Central memory CD8-positive, alpha-beta T cell (primary cell): Measurements from ENCODE around the gene UTF1.
A peak's percentile ranks its signal among the peaks of the same experiment; 100 is the strongest.

Experiments
- ATAC-seq: fragments of 150-1000 bp; cut with Tn5 transposase; replicated peaks from 2 replicates; pipeline ENCODE4 v1.10.0; 2022; ENCODE audit warnings: mild to moderate bottlenecking, moderate FRiP score, moderate number of reproducible peaks; ENCODE audit not compliant: poor library complexity, severe bottlenecking; ENCODE audit errors: extremely low read depth
- DNase-seq, 2 donors: peaks; one replicate each; pipeline ENCODE4 v3.0.0; 2021; ENCODE audit warnings: low spot score in 2 of 2
- H3K27ac Mint-ChIP-seq: one replicate; pipeline ENCODE4 v1.8.0; 2022; ENCODE audit warnings: low read depth, mild to moderate bottlenecking, moderate library complexity, mixed read lengths
- H3K27me3 Mint-ChIP-seq: one replicate; pipeline ENCODE4 v1.8.0; 2022; ENCODE audit warnings: mixed read lengths
- H3K36me3 Mint-ChIP-seq: one replicate; pipeline ENCODE4 v1.8.0; 2022; ENCODE audit warnings: mild to moderate bottlenecking, moderate library complexity, mixed read lengths; ENCODE audit not compliant: insufficient read depth
- H3K4me1 Mint-ChIP-seq: one replicate; pipeline ENCODE4 v1.8.0; 2022; ENCODE audit warnings: mixed read lengths
- H3K4me3 Mint-ChIP-seq: one replicate; pipeline ENCODE4 v1.8.0; 2022; ENCODE audit warnings: mild to moderate bottlenecking, moderate library complexity, mixed read lengths
- H3K9me3 Mint-ChIP-seq: one replicate; pipeline ENCODE4 v1.8.0; 2022; ENCODE audit warnings: mixed read lengths

The UTF1 gene

GRCh38 chr10:133253361-133253955 is 23.4 kb downstream of the UTF1 start:
- Mint-ChIP-seq H3K36me3 (no peaks in the 10 kb centered on the region), H3K27me3 (no peaks in the 10 kb centered on the region), H3K27ac (no peak overlapping the region), H3K4me3 (no peak overlapping the region), H3K9me3 (no peaks in the 10 kb centered on the region), H3K4me1 (peaks cover 11% of the 10 kb centered on the region)
- DNase-seq (no peak), ATAC-seq (no peak)

GRCh38 chr10:133254421-133255120 is 24.6 kb downstream of the UTF1 start:
- H3K27ac Mint-ChIP-seq = no peak overlapping the region
- no peaks in the 10 kb centered on the region for H3K9me3 Mint-ChIP-seq
- no peak for ATAC-seq
- no peaks in the 10 kb centered on the region for H3K27me3 Mint-ChIP-seq
- no peak for DNase-seq
- H3K4me1 Mint-ChIP-seq = peaks cover 18% of the 10 kb centered on the region
- no peak overlapping the region for H3K4me3 Mint-ChIP-seq
- H3K36me3 Mint-ChIP-seq = peaks cover 3% of the 10 kb centered on the region

GRCh38 chr10:133255323-133255722 is 25.3 kb downstream of the UTF1 start:
- H3K27me3 Mint-ChIP-seq = no peaks in the 10 kb centered on the region
- H3K4me1 Mint-ChIP-seq = peaks cover 26% of the 10 kb centered on the region
- no peaks in the 10 kb centered on the region for H3K9me3 Mint-ChIP-seq
- DNase-seq (no peak), ATAC-seq (no peak)
- H3K4me3 Mint-ChIP-seq = no peak overlapping the region
- H3K27ac Mint-ChIP-seq = no peak overlapping the region
- peaks cover 3% of the 10 kb centered on the region for H3K36me3 Mint-ChIP-seq

- peak overlapping the region; percentile 53 for H3K4me3 Mint-ChIP-seq
- peaks cover 4% of the 10 kb centered on the region for H3K36me3 Mint-ChIP-seq
- no peak for DNase-seq
- no peaks in the 10 kb centered on the region for H3K9me3 Mint-ChIP-seq
- ATAC-seq = no peak
- no peak overlapping the region for H3K27ac Mint-ChIP-seq
- no peaks in the 10 kb centered on the region for H3K27me3 Mint-ChIP-seq
- H3K4me1 Mint-ChIP-seq = peaks cover 36% of the 10 kb centered on the region
Observed at GRCh38 chr10:133257489-133258065, 27.6 kb downstream of the UTF1 start.

- Mint-ChIP-seq H3K4me3 (peak overlapping the region; percentile 53), H3K36me3 (peaks cover 6% of the 10 kb centered on the region), H3K9me3 (no peaks in the 10 kb centered on the region), H3K27ac (no peak overlapping the region), H3K27me3 (no peaks in the 10 kb centered on the region), H3K4me1 (peaks cover 36% of the 10 kb centered on the region)
- ATAC-seq (no peak), DNase-seq (no peak)
Observed at GRCh38 chr10:133258066-133258817, 28.2 kb downstream of the UTF1 start.

GRCh38 chr10:133258818-133259601 is 29.0 kb downstream of the UTF1 start:
- Mint-ChIP-seq H3K4me1 (peaks cover 42% of the 10 kb centered on the region), H3K9me3 (no peaks in the 10 kb centered on the region), H3K27me3 (no peaks in the 10 kb centered on the region), H3K36me3 (peaks cover 7% of the 10 kb centered on the region), H3K4me3 (peak overlapping the region; percentile 74), H3K27ac (peak overlapping the region; percentile 90)
- DNase-seq = peak in 1 of 2 donors; percentile 54
- peak; percentile 33 for ATAC-seq

- H3K9me3 Mint-ChIP-seq = no peaks in the 10 kb centered on the region
Observed at GRCh38 chr10:133259602-133259989, 29.6 kb downstream of the UTF1 start.

GRCh38 chr10:133260895-133261725 is 31.1 kb downstream of the UTF1 start:
- peak overlapping the region; percentile 74 for H3K4me3 Mint-ChIP-seq
- ATAC-seq (peak; percentile 52), DNase-seq (peak; percentile 55 to 65)
- H3K27me3 Mint-ChIP-seq = no peaks in the 10 kb centered on the region
- peak overlapping the region; percentile 90 for H3K27ac Mint-ChIP-seq
- no peaks in the 10 kb centered on the region for H3K9me3 Mint-ChIP-seq
- H3K36me3 Mint-ChIP-seq = peaks cover 18% of the 10 kb centered on the region
- H3K4me1 Mint-ChIP-seq = peaks cover 56% of the 10 kb centered on the region

More at GRCh38 chr10:133259602-133259989, 29.6 kb downstream of the UTF1 start:
- ATAC-seq (no peak), DNase-seq (no peak)
- H3K36me3 Mint-ChIP-seq = peaks cover 12% of the 10 kb centered on the region
- peaks cover 48% of the 10 kb centered on the region for H3K4me1 Mint-ChIP-seq
- H3K4me3 Mint-ChIP-seq = peak overlapping the region; percentile 74
- peak overlapping the region; percentile 90 for H3K27ac Mint-ChIP-seq
- H3K27me3 Mint-ChIP-seq = no peaks in the 10 kb centered on the region

GRCh38 chr10:133261726-133262325 is 31.8 kb downstream of the UTF1 start:
- Mint-ChIP-seq H3K36me3 (peaks cover 18% of the 10 kb centered on the region), H3K4me1 (peaks cover 56% of the 10 kb centered on the region), H3K4me3 (peak overlapping the region; percentile 74), H3K27ac (peak overlapping the region; percentile 90), H3K27me3 (no peaks in the 10 kb centered on the region), H3K9me3 (no peaks in the 10 kb centered on the region)
- ATAC-seq (peak; percentile 45), DNase-seq (peak; percentile 62)

- DNase-seq = no peak
- Mint-ChIP-seq H3K4me3 (peak overlapping the region; percentile 36), H3K27ac (no peak overlapping the region)
Observed at GRCh38 chr10:133262696-133263095, 32.7 kb downstream of the UTF1 start.

GRCh38 chr10:133263674-133264073 is 33.7 kb downstream of the UTF1 start:
- peak overlapping the region; percentile 90 for H3K27ac Mint-ChIP-seq
- ATAC-seq (no peak), DNase-seq (no peak)
- no peaks in the 10 kb centered on the region for H3K9me3 Mint-ChIP-seq
- H3K4me1 Mint-ChIP-seq = peaks cover 45% of the 10 kb centered on the region
- H3K27me3 Mint-ChIP-seq = no peaks in the 10 kb centered on the region
- peaks cover 23% of the 10 kb centered on the region for H3K36me3 Mint-ChIP-seq
- peak overlapping the region; percentile 72 for H3K4me3 Mint-ChIP-seq

More at GRCh38 chr10:133262696-133263095, 32.7 kb downstream of the UTF1 start:
- Mint-ChIP-seq H3K36me3 (peaks cover 23% of the 10 kb centered on the region), H3K27me3 (no peaks in the 10 kb centered on the region), H3K9me3 (no peaks in the 10 kb centered on the region), H3K4me1 (peaks cover 52% of the 10 kb centered on the region)
- no peak for ATAC-seq
